HepG2 (cell line): ENCODE results near the gene CUL2. TPM values are rescaled to one million over a fixed set of nuclear protein-coding genes. Genes with fewer than 3 reads are reported as not detected.

ENCODE experiments used
- CENPT ChIP-seq: sonication (generic); formaldehyde crosslinking; IDR thresholded peaks from 2 replicates; pipeline ENCODE4 v1.8.0; 2022; ENCODE audit warnings: low read depth, mild to moderate bottlenecking, moderate library complexity, missing genetic modification reagents
- EZH2 ChIP-seq: conservative IDR thresholded peaks from 2 replicates; pipeline ENCODE4 v1.6.1; 2012; ENCODE audit warnings: mild to moderate bottlenecking, low read depth, low read length, moderate library complexity
- HNF4G ChIP-seq, 2 experiments: sonication (generic) in 1 of 2; formaldehyde crosslinking in 1 of 2; IDR thresholded peaks; 2 replicates each; pipeline versions ENCODE4 v1.4.0 to v1.6.1; 2011 to 2020; ENCODE audit warnings: borderline replicate concordance in 2 of 2, low read depth in 2 of 2, mild to moderate bottlenecking in 2 of 2, low read length in 1 of 2, missing genetic modification reagents in 1 of 2, moderate library complexity in 1 of 2
- HNRNPLL ChIP-seq: fragments of 200-400 bp; formaldehyde crosslinking; IDR thresholded peaks from 2 replicates; pipeline ENCODE4 v1.6.1; 2017; ENCODE audit warnings: mild to moderate bottlenecking, low read depth, low read length; ENCODE audit not compliant: poor library complexity, severe bottlenecking
- MAFG ChIP-seq: sonication (generic); formaldehyde crosslinking; IDR thresholded peaks from 2 replicates; pipeline ENCODE4 v1.5.1; 2020; ENCODE audit warnings: mild to moderate bottlenecking, missing genetic modification reagents
- MATR3 ChIP-seq: sonication (generic); formaldehyde crosslinking; IDR thresholded peaks from 2 replicates; pipeline ENCODE4 v1.4.0; 2020; ENCODE audit warnings: missing genetic modification reagents
- REXO4 ChIP-seq: sonication (generic); formaldehyde crosslinking; IDR thresholded peaks from 2 replicates; pipeline ENCODE4 v1.8.0; 2022; ENCODE audit warnings: missing genetic modification reagents, mild to moderate bottlenecking, borderline replicate concordance
- SKIL ChIP-seq: sonication (generic); formaldehyde crosslinking; IDR thresholded peaks from 2 replicates; pipeline ENCODE4 v1.8.0; 2022; ENCODE audit warnings: missing genetic modification reagents, mild to moderate bottlenecking, moderate library complexity, borderline replicate concordance
- SMAD1 ChIP-seq: sonication (generic); formaldehyde crosslinking; IDR thresholded peaks from 2 replicates; pipeline ENCODE4 v1.4.0; 2020; ENCODE audit warnings: missing genetic modification reagents, low read depth, mild to moderate bottlenecking, borderline replicate concordance
- THAP11 ChIP-seq: IDR thresholded peaks from 2 replicates; pipeline ENCODE4 v1.6.1; 2016; ENCODE audit warnings: missing biosample characterization, missing genetic modification reagents
- ZNF367 ChIP-seq: sonication (generic); formaldehyde crosslinking; IDR thresholded peaks from 2 replicates; pipeline ENCODE4 v1.4.0; 2020; ENCODE audit warnings: missing genetic modification reagents, borderline replicate concordance
- ZNF382 ChIP-seq: sonication (generic); formaldehyde crosslinking; IDR thresholded peaks from 2 replicates; pipeline ENCODE4 v1.5.0; 2020; ENCODE audit warnings: missing genetic modification reagents, mild to moderate bottlenecking, borderline replicate concordance
- ZNF629 ChIP-seq: sonication (generic); formaldehyde crosslinking; conservative IDR thresholded peaks from 2 replicates; pipeline ENCODE4 v1.5.0; 2020; ENCODE audit warnings: missing genetic modification reagents
- polyA plus RNA-seq, 8 experiments: library from polyadenylated mRNA; depleted of rRNA in 3 of 8; stranded (reverse) in 7 of 8; unstranded in 1 of 8; fragments of >200 nt; fragmentation: Illumina TruSeq in 4 of 8; extraction: Trizol in 4 of 8; gene quantifications; 2 replicates each; pipeline versions ENCODE4 v1.2.1 to v1.2.3, GENCODE V29; 2011 to 2016; ENCODE audit warnings: low read depth in 4 of 8, missing spikeins in 1 of 8, mixed read lengths in 1 of 8; ENCODE audit not compliant: insufficient read depth in 1 of 8
- total RNA-seq, 5 experiments: library from RNA; depleted of rRNA; stranded (reverse); fragments of >200 nt; fragmentation: Illumina TruSeq; extraction: Trizol; gene quantifications; 2 replicates each; pipeline ENCODE4 v1.2.3, GENCODE V29; 2016; ENCODE audit warnings: low read depth in 1 of 5
- TF ChIP-seq, protein P1 (sequence below): sonication (generic); formaldehyde crosslinking; IDR thresholded peaks from 2 replicates; pipeline ENCODE4 v1.9.0; 2021; ENCODE audit warnings: missing genetic modification reagents, borderline replicate concordance
- TF ChIP-seq, protein P2 (sequence below): sonication (generic); formaldehyde crosslinking; IDR thresholded peaks from 2 replicates; pipeline ENCODE4 v1.8.1; 2023; ENCODE audit warnings: mild to moderate bottlenecking, inconsistent platforms, moderate library complexity, missing genetic modification reagents, borderline replicate concordance
- TF ChIP-seq, protein P3 (sequence below): fragments of 450-650 bp; IDR thresholded peaks from 2 replicates; pipeline ENCODE4 v1.6.1; 2017; ENCODE audit warnings: mild to moderate bottlenecking

Gene CUL2
- total and polyA plus RNA-seq, 2 of the 13 experiments (the other 11 are each of a cell fraction or from before 2014, with no cell fraction given), result 9.6 to 33.1 TPM

DNA sequence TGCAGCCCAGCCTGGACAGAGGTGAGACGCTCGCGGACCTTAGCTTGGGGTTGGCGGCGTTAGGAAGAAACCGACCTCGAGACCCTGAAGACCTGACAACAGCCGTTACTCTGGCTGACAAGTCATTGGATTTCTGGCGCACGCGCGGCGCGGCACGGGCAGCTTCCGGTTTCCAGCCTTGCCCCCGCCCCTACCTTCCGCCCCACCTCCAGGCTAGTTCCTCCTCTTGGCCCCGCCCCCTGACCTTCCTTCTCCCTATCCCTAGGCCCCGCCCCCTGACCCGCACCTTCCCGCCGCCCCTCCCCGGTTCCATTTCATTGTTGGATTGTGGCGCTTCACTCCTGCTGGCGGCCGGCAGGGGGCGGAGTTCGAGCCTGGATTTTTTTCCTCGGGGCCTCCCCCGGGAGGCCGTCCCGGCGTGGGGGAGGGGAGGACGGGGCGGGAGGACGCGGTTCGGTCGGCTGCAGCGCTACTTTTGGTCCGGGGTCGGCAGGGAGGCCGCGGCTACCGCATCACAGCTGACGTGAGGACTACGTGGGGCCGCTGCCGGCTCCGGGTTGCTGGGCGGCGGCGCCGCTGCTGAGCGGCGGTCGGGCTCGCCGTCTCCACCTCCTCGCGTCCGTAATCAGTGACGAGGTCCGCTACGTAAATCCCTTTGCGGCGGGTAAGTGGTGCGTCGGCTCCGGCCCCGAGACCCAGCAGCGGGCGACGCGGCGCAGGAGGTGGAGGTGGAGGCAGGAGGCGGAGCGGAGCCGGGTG, 36.6 kb upstream of the CUL2 start, which contains the start of gene CREM (continued):
- TF ChIP-seq ZNF382 (CRISPR knock-in tag) (no peak), SMAD1 (CRISPR knock-in tag) (no peak), REXO4 (CRISPR knock-in tag) (no peak), MATR3 (CRISPR knock-in tag) (no peak), SKIL (CRISPR knock-in tag) (peak; percentile 51), ZNF367 (CRISPR knock-in tag) (no peak), EZH2 (no peak), ZNF629 (no peak), HNF4G (IDR thresholded peaks at IDR 0.05; ENCODE audit: borderline replicate concordance, low read depth, low read length) (no peak), HNF4G (CRISPR knock-in tag; IDR thresholded peaks at IDR 0.05; ENCODE audit: borderline replicate concordance, low read depth) (no peak; the same call in 1 of the 2 replicates), HNRNPLL (peak; percentile 99), MAFG (no peak), THAP11 (CRISPR knock-in tag) (peak; percentile 63), CENPT (0 out of 2 replicates have a peak, but pooled peaks have one; percentile 71)
- TF ChIP-seq, protein P1, sequence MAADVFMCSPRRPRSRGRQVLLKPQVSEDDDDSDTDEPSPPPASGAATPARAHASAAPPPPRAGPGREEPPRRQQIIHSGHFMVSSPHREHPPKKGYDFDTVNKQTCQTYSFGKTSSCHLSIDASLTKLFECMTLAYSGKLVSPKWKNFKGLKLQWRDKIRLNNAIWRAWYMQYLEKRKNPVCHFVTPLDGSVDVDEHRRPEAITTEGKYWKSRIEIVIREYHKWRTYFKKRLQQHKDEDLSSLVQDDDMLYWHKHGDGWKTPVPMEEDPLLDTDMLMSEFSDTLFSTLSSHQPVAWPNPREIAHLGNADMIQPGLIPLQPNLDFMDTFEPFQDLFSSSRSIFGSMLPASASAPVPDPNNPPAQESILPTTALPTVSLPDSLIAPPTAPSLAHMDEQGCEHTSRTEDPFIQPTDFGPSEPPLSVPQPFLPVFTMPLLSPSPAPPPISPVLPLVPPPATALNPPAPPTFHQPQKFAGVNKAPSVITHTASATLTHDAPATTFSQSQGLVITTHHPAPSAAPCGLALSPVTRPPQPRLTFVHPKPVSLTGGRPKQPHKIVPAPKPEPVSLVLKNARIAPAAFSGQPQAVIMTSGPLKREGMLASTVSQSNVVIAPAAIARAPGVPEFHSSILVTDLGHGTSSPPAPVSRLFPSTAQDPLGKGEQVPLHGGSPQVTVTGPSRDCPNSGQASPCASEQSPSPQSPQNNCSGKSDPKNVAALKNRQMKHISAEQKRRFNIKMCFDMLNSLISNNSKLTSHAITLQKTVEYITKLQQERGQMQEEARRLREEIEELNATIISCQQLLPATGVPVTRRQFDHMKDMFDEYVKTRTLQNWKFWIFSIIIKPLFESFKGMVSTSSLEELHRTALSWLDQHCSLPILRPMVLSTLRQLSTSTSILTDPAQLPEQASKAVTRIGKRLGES (CRISPR knock-in tag), result 0 out of 2 replicates have a peak, but pooled peaks have one; percentile 36
- TF ChIP-seq, protein P2, sequence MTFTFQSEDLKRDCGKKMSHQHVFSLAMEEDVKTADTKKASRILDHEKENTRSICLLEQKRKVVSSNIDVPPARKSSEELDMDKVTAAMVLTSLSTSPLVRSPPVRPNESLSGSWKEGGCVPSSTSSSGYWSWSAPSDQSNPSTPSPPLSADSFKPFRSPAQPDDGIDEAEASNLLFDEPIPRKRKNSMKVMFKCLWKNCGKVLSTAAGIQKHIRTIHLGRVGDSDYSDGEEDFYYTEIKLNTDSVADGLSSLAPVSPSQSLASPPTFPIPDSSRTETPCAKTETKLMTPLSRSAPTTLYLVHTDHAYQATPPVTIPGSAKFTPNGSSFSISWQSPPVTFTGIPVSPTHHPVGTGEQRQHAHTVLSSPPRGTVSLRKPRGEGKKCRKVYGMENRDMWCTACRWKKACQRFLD (CRISPR knock-in tag), result no peak; the same call in 1 of the 2 replicates
- TF ChIP-seq, protein P3, sequence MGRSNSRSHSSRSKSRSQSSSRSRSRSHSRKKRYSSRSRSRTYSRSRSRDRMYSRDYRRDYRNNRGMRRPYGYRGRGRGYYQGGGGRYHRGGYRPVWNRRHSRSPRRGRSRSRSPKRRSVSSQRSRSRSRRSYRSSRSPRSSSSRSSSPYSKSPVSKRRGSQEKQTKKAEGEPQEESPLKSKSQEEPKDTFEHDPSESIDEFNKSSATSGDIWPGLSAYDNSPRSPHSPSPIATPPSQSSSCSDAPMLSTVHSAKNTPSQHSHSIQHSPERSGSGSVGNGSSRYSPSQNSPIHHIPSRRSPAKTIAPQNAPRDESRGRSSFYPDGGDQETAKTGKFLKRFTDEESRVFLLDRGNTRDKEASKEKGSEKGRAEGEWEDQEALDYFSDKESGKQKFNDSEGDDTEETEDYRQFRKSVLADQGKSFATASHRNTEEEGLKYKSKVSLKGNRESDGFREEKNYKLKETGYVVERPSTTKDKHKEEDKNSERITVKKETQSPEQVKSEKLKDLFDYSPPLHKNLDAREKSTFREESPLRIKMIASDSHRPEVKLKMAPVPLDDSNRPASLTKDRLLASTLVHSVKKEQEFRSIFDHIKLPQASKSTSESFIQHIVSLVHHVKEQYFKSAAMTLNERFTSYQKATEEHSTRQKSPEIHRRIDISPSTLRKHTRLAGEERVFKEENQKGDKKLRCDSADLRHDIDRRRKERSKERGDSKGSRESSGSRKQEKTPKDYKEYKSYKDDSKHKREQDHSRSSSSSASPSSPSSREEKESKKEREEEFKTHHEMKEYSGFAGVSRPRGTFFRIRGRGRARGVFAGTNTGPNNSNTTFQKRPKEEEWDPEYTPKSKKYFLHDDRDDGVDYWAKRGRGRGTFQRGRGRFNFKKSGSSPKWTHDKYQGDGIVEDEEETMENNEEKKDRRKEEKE, result no peak
